BJ (cell line): ENCODE data around the gene GDE1. TPM values are rescaled to one million over a fixed set of nuclear protein-coding genes. Genes with fewer than 3 reads are reported as not detected.

Source experiments
- CTCF ChIA-PET: fragments of 350-600 bp; formaldehyde crosslinking; extraction: SDS; loops from one replicate; lab custom pipeline; 2021; ENCODE audit warnings: antibody characterized with exemption, inconsistent platforms; lab: Yijun Ruan, JAX
- POLR2A ChIA-PET: fragments of 300-600 bp; sonication (Branson Sonifier 250); formaldehyde crosslinking; extraction: SDS; loops from one replicate; lab custom pipeline; 2021; ENCODE audit warnings: antibody characterized with exemption; lab: Charles Lee
- DNase-seq: peaks from one replicate; pipeline ENCODE4 v3.0.0-alpha.2; 2011; ENCODE audit warnings: low read depth
- H3K27me3 ChIP-seq: 2 replicates; pipeline ENCODE4 v1.6.0; 2011; ENCODE audit warnings: low read length; ENCODE audit not compliant: control insufficient read depth, insufficient read depth
- H3K36me3 ChIP-seq: 2 replicates; pipeline ENCODE4 v1.5.1; 2011; ENCODE audit warnings: low read length; ENCODE audit not compliant: control insufficient read depth, insufficient read depth
- H3K4me3 ChIP-seq: 2 replicates; pipeline ENCODE4 v1.5.1; 2011; ENCODE audit warnings: low read depth, mild to moderate bottlenecking, control low read depth, low read length
- polyA plus RNA-seq: library from polyadenylated mRNA; depleted of rRNA; stranded (reverse); fragments of >200 nt; gene quantifications from 2 replicates; pipeline ENCODE4 v1.2.3, GENCODE V29; 2011
- TF ChIP-seq, protein P1 (sequence below): IDR thresholded peaks from 2 replicates; pipeline ENCODE4 v1.5.1; 2011; ENCODE audit warnings: low read depth, mild to moderate bottlenecking, control low read depth, inconsistent platforms, low read length, moderate library complexity; ENCODE audit not compliant: insufficient read depth

GDE1 gene
- polyA plus RNA-seq, 1 experiment = 39.7 TPM

DNA sequence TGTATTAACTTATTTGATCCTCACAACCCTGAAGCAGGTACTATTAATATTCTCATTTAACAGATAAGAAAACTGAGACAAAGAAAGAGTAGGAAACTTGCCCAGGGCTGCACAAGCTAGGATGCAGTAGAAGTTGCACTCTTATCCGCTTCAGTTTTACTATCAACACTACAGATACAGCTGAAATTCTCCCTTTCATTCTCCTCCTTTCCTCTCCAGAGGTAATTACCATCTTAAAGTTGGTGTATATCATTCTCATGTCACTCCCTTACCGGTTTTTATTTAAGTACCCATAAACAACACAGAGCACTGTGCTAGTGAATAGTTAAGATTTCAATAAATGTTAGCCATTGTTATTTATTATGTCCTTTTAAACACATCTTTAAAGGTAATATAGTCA, 3.5 kb downstream of the GDE1 start:
- no peak overlapping the region for H3K4me3 ChIP-seq
- H3K27me3 ChIP-seq = no peaks in the 10 kb centered on the region
- TF ChIP-seq, protein P1, sequence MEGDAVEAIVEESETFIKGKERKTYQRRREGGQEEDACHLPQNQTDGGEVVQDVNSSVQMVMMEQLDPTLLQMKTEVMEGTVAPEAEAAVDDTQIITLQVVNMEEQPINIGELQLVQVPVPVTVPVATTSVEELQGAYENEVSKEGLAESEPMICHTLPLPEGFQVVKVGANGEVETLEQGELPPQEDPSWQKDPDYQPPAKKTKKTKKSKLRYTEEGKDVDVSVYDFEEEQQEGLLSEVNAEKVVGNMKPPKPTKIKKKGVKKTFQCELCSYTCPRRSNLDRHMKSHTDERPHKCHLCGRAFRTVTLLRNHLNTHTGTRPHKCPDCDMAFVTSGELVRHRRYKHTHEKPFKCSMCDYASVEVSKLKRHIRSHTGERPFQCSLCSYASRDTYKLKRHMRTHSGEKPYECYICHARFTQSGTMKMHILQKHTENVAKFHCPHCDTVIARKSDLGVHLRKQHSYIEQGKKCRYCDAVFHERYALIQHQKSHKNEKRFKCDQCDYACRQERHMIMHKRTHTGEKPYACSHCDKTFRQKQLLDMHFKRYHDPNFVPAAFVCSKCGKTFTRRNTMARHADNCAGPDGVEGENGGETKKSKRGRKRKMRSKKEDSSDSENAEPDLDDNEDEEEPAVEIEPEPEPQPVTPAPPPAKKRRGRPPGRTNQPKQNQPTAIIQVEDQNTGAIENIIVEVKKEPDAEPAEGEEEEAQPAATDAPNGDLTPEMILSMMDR = no peak
- H3K36me3 ChIP-seq = no peaks in the 10 kb centered on the region; the same call in 1 of the 2 replicates
- no peak for DNase-seq
- CTCF ChIA-PET = interaction anchor here (0.8 kb wide), 1 partner anchor 10 kb away, joined by 3 read pairs; no protein-coding TSS in a partner anchor
- POLR2A ChIA-PET = no interaction called here

DNA sequence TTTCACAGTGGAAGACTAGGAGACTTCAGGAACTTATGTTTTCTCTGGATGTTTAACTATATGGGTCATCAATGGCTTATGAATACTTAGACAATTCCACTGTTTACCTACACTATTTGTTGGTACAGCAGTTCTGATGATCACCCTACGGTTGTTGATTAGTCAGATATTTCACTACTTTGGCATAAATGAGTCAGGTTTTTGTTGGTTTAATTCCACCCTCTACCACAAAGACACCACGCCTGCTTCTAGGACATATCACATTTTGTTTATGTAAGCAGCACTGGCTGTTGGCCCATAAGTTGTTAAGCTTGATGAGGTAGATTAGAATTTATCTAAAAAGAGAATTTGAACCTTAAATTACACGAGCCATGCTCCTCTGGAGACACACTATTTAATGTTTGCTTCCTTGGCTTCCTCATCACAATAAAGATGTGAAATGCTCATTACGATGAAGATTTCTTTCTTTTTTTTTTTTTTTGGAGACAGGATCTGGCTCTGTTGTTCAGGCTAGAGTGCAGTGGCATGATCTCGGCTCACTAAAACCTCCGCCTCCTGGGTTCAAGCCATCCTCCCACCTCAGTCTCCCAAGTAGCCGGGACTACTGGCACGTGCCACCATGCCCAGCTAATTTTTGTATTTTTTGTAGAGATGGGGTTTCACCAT, 4.3 kb downstream of the GDE1 start:
- H3K27me3 ChIP-seq = no peaks in the 10 kb centered on the region
- TF ChIP-seq, protein P1 = no peak
- ChIA-PET POLR2A (no interaction called here), CTCF (interaction anchor here (5.7 kb wide), 1 partner anchor 14 kb away, joined by 25 read pairs; no protein-coding TSS in a partner anchor)
- no peaks in the 10 kb centered on the region; the same call in 1 of the 2 replicates for H3K36me3 ChIP-seq
- no peak overlapping the region for H3K4me3 ChIP-seq
- DNase-seq = no peak

DNA sequence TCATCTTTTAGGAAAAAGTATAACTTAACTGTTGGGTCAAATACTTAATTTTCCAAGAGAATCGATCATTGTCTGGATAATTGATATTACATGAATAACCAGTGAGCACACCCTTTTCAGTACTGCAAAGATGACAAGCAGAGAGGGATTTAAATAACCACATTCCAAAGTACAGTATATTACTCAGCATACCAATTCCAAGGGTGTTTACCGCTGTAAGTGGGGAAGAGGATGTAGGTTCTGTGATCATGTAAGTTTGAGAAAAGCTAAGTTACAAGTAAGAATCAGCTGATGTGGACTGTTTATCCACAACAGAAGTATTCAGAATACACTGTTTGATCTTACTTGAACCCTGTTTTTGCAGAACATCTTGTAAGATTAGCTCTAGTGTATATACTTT, 6.1 kb downstream of the GDE1 start:
- DNase-seq = no peak
- TF ChIP-seq, protein P1 = no peak
- Histone ChIP-seq H3K4me3 (no peak overlapping the region), H3K27me3 (no peaks in the 10 kb centered on the region), H3K36me3 (no peaks in the 10 kb centered on the region; the same call in none of the 2 replicates)
- POLR2A ChIA-PET = no interaction called here
- CTCF ChIA-PET = interaction anchor here (2.0 to 5.7 kb wide), 2 partner anchors 9 to 12 kb away, joined by 5 to 25 read pairs; no protein-coding TSS in a partner anchor

DNA sequence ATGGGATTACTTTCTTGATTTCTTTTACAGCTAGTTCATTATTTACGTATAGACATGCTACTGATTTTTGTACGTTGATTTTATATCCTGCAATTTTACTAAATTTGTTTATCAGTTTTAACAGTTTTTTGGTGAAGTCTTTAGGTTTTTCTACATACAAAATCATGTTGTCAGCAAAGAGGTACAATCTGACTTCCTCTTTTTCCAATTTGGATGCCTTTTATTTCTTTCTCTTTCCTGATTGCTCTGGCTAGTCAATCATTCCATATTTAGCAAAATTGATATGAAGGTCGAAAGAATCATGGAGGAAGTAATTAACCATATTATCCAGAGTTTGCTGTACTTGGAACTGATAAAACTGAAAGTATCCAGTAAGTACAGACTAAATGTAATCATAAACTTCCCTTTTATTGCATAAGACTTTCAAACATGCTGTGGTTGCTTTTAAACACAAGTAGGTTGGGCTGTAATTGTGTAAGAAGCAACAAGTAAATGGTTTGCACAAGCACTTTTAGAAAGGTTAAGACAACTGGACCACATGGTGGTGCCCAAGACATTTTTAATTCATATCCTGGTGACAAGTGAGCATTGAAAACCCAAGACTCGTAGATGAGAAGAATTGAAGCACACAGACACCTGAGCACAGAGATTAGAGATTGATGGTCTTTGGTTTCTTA, 8.4 kb downstream of the GDE1 start:
- H3K36me3 ChIP-seq = no peaks in the 10 kb centered on the region; the same call in none of the 2 replicates
- TF ChIP-seq, protein P1 = no peak
- POLR2A ChIA-PET = interaction anchor here (0.6 kb wide), 1 partner anchor 11 kb away, joined by 5 read pairs; no protein-coding TSS in a partner anchor
- CTCF ChIA-PET = interaction anchor here (1.2 to 5.7 kb wide), 2 partner anchors 8 to 10 kb away, joined by 3 to 25 read pairs; no protein-coding TSS in a partner anchor
- H3K27me3 ChIP-seq = no peaks in the 10 kb centered on the region
- DNase-seq = no peak
- no peak overlapping the region for H3K4me3 ChIP-seq

DNA sequence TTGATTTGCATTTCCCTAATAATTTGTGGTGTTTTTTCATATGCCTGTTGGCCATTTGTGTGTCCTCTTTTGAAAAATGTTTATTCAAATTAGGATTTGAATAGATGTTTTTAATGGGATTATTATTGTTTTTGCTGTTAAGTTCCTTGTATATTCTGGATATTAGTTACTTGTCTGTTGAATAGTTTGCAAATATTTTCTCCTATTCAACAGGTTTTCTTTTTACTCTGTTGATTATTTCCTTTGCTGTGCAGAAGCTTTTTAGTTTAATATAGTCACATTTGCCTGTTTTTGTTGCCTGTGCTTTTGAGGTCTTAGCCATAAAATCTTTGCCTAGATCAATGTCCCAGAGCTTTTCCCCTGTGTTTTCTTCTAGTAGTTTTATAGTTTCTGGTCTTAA, 9.6 kb downstream of the GDE1 start:
- no peaks in the 10 kb centered on the region; the same call in none of the 2 replicates for H3K36me3 ChIP-seq
- DNase-seq = no peak
- CTCF ChIA-PET = interaction anchor here (5.7 kb wide), 1 partner anchor 9 kb away, joined by 25 read pairs; no protein-coding TSS in a partner anchor

More for the DNA sequence above, 9.6 kb downstream of the GDE1 start:
- POLR2A ChIA-PET = no interaction called here
- Histone ChIP-seq H3K27me3 (no peaks in the 10 kb centered on the region), H3K4me3 (no peak overlapping the region)
- TF ChIP-seq, protein P1 = no peak
